HG02642 (cell line): ENCODE measurements around the gene TRDN.
"Not testable (repeated sequence)": the region's sequence is repeated elsewhere in the genome, so short reads cannot be mapped to it uniquely, and the experiment has no call there.

Source experiments
- ATAC-seq: cut with Tn5 transposase; IDR thresholded peaks from one replicate; pipeline ENCODE4 v1.9.1; 2021; ENCODE audit warnings: mild to moderate bottlenecking; ENCODE audit not compliant: unreplicated experiment, poor library complexity

The TRDN gene

DNA sequence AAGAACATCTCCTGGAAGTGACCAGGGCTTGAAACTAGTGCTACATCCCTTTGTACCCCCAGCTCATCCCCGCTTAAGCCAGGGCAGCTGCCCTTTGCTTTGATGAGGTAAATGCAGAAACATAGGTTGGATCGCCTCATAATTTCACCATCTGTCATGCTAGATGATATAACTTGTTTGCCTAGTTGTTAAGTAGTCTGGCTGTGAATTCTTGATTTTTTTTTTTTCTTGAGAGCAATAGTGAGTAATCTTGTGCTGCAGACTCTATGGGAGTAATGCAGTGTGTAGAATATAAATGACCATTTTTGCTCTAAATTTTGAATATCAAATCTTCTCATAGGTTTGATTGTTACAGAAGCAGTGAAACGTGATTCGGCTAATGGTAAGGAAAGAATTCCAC is 4.1 kb downstream of the TRDN start:
- no peak for ATAC-seq

DNA sequence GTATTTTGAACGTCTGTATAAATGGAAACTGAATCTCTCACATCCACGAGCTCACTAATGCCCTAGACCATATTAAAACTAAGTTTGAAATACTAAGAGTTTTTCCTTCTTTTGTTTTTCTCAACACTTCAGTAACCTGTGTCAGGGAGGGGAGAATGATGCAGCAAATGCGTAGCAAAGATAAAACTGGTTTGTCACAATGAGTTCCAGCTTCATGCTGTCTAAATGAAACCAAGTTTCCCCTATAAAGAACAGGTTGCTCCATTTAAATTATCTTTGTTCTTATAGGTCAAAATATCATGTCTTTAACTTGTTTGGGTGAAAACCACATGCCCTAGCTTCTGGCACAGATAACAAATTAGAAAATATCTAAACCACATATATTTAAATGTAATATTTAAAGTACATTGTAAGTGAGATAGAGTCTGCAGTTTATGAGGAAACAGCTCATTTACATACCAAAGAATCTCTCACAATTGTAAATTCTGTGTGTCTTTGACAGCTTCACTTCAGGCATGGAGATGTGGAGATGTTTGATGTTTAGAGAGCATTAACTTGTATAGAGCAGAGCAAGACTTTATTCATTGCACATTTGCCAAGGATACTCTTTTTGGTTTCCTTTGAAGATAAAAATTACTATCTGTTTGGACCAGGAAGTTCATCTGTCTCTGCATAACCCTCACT is 7.3 kb downstream of the TRDN start:
- ATAC-seq = no peak

DNA sequence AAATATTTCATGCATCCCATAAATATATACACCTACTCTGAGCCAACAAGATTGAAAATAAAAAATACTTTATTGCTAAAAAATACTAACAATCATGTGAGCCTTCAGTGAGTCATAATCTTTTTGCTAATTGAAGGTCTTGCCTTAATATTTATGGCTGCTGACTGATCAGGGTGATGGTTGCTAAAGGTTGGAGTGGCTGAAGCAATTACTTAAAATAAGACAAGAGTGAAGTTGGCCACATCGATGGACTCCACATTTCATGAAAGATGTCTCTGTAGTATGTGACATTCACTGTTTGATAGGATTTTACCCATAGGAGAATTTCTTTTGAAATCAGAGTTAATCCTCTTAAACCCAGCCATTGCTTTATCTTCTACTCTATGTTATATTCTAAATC is 11.1 kb downstream of the TRDN start:
- ATAC-seq = no peak

DNA sequence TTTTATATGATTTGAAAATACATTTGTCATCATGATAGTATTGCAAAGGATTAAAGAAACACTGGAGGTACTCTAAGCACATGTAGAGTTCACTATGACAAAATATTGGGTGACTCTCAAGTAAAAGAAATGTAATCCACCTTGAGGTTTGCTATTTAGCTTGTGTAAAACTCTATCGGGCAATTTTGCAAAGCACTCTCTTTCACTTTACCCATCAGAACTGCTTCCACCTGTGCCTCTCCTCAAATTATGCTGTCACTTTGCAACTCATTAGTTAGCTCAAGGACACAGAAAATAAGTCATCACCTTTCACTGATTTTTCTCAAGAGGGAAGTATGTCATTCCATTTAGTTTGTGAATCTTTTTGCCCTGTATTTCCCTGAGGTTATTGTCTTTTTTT is 14.0 kb downstream of the TRDN start:
- no peak for ATAC-seq

DNA sequence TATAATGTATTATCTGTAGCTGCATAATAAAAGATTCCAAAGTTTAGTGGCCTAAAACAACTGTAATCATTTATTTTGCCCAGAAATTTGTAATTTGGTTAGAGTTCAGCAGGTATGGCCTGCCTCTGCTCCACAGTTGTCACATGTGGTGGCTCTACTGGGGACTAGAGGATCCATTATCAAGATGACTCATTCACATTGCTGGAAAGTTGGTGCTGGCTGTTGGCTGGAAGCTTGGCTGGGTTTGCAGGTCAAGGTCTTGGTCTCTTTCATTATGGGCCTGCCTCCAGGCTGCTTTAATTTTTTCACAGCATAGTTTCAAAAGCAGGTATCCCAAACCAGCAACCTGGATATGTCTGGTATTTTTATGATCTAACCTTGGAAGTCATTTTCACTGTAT is 17.6 kb downstream of the TRDN start:
- ATAC-seq = no peak

DNA sequence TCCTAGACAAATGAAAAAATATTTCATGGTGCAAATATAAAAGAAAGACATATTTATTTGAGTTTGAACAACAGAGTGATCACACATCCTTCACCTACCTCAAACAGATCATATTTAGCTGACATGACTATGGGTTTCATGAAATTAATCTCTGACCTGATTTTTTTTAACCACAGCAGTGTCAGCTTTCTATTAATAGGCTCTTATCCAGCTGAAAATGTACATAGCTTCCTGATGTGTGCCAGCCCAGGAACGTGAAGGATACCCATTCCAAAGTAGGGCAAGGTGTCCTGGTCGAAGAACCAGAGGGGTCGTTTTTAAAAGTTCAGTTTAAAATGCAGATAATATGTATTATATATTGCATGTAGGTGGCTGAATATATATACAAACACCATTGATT is 19.8 kb downstream of the TRDN start:
- ATAC-seq = no peak

DNA sequence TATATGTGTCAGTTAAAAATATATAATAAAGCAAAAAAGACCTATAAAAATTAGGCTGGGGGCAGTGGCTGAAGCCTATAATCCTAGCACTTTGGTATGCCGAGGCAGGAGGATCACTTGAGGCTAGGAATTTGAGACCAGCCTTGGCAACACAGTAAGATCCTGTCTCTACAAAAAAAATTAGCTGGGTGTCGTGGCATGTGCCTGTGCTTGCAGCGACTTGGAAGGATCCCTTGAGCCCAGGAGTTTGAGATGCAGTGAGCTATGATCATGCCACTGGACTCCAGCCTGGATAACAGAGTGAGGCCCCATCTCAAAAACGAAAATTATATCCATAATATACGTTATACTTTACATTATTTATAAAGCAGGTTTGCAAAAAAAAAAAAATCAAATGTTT is 20.7 kb downstream of the TRDN start:
- no peak for ATAC-seq

DNA sequence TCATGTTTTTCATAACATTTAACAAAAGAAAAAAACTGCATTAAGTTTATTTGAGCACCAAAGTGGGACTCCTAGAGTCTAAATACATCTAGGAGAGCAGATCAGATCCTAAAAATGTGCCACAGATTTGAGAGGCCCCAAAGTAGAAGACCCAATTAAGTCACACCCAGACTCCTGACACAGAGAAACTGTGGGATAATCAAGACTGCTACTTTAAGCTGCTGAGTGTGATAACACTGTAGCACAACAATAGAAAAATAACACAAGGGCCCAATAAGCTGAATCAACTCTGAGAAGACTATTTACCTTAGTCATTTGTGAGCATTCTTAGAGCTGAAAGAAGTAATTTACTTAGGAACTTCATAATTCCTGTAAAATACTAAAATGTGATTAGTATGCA is 26.0 kb downstream of the TRDN start:
- no peak for ATAC-seq

DNA sequence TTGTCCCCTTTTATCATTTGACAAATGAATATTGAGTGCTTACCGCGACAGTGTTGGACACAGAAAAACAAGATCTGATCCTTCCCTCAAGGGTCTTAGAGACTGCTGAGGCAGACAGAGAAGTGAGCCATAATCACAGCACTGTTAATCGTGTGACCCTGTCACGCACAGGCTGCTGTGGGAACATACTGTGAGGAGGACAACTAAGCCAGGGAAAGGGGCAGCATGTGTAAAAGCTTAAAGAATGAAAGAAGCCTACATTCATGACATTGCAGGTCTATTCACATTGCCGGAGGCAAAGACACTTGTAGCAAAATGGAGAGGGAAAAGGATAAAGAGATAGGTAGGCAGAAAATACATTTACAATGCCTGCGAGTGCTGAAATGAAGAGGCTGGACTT is 32.7 kb downstream of the TRDN start:
- no peak for ATAC-seq

DNA sequence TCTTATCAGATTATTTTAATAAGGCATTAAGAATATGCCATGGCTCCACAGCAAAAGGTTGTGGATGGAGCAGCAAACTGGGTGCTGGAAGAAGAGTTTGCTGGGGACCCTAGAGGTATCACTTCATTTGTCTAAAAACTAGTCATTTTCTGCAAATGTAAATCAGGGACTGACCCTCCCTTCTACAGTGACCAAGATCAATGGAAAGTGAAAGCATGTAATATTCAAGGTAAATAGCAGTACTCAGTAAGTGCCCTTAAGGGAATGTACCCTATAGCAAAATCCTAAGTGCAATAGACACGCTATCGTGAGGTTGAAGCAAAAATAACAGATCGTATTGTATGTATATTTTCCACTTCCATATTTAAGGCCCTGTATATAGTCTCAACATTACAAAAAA is 38.7 kb downstream of the TRDN start:
- ATAC-seq = no peak

DNA sequence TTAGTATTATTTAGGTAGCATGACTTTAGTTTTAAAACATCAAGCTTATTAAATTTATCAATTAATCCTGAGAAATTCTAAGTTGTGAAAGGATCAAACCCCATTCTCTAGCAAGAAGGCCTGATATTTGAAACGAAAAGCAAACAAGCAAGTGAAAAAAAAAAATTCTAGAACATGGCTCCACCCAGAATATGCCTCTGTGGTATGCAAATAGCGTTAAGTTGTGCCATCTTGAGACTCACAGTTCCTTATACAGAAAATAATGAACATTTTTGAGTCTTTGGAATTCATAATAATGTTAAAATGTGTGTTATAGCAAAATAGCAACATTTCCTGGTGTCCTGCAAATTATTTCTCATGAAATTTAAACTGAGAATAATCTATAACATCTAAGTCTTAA is 42.0 kb downstream of the TRDN start:
- ATAC-seq = no peak

DNA sequence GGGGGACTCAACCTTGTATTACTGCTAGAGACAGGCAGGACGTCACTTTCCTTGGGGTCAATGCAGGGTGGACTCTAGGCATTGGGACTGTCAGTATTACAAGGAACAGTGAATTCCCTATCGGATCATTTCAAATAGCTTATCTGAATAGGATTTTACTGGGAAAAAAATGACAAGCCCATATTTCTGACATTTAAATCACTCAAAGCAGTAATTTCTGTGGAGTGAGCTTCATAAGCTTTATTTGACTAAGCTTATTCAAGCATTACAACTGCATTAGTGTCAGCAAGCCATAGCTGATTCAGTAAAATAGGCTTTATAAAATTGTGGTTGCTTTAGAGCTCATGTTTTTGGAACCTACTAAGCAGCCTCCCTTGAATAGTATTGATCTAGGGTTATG is 44.3 kb downstream of the TRDN start:
- no peak for ATAC-seq

DNA sequence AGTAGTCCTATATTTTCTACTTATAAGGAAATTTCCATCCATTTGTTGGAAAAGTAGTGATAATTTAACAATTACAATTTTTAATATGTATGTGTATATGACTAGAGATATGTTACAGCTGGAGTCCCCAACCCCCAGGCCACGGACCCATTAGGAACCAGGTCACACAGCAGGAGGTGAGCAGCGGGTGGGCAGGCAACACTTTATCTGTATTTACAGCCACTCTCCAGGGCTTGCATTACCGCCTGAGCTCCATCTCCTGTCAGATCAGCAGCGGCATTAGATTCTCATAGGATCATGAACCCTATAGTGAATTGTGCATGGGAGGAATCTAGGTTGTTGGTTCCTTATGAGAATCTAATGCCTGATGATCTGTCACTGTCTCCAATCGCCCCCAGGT is 46.8 kb downstream of the TRDN start:
- ATAC-seq = no peak

DNA sequence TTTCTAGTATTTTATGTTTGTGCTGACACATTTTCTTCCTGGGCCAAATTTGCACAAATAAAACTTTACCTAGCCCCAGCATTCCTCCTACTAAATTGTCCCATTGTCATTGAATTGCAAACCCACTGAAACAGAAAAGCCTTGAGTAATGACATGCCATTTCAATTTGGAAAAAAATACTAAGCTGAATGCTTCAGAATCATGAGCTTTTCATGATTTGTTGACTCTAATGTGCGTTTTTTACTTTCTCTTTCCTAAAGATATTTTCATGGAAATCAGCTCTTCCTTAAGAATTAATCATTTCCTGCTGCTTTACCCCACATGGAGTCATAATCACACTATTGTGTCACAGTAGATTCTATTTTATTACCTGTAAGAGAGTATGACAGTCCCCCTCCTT is 47.4 kb downstream of the TRDN start:
- ATAC-seq = no peak

DNA sequence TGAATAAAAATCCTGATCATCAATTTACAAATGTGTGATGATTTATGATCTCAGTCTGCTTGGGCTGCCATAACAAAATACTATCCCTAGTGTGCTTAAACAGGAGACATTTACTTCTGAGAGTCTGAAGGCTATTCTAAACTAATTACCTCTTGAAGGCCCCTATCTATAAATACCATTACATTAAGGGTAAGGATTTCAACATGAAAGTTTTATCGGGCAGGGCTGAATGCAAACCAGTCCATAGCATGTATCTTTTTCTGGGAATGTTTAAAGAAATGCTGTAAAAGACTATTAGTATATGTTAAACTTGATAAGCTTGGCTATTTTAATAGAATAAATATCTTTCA is 48.2 kb downstream of the TRDN start:
- no peak for ATAC-seq

DNA sequence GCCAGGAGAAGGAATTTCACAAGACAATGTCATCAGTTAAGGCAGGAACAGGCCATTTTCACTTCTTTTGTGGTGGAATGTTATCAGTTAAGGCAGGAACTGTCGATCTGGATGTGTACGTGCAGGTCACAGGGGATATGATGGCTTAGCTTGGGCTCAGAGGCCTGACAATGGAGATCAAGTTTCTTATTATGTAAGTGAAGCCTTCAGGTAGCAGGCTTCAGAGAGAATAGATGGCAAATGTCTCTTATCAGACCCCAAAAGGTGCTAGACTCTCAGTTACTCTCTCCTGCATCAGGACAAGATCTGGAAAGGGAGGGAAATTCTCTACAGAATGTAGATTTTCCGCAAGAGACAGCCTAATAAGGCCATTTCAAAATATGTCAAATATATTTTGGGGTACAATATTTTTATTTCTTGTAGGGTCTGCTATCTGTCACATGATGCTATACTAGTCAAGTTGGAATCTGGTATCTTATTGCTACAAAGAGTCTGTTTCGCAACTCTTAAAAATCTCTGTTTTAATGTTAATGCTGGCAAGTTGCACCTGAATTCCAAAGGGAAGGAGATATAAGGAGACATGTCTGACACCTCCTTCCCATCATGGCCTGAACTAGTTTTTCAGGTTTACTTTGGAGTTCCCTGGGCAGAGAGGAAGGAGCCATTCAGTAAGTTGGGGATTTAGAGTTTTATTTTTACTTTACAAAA is 48.8 kb downstream of the TRDN start:
- ATAC-seq = no peak

DNA sequence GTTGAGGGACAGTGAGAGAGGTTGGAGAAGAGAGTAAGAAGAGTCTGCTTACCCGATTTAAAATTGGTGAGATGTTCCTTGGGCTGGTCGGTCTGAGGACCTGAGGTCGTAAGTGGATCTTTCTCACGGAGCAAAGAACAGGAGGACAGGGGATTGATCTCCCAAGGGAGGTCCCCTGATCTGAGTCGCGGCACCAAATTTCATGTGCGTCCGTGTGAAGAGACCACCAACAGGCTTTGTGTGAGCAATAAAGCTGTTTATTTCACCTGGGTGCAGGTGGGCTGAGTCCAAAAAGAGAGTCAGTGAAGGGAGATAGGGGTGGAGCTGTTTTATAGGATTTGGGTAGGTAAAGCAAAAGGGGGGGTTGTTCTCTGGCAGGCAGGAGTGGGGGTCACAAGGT is 49.3 kb downstream of the TRDN start:
- not testable (repeated sequence) for ATAC-seq

DNA sequence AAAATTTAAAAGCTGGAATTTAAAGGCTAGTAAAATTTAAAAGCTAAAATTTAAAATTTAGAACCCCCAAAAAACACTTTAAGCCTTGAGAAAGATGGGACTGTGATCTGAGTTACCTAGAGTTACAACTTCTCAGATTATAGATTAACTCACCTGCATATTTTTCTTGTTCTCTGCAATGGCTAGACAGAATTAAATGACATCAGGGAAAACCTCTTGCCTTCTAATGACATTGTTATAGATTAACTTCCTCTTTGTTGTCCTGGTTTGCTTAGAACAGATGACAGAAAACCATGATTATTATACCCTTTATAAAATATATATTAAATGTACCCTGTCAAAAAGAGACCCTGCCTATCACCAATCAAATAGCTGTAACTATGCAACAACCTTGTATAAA is 56.4 kb downstream of the TRDN start:
- ATAC-seq = no peak

DNA sequence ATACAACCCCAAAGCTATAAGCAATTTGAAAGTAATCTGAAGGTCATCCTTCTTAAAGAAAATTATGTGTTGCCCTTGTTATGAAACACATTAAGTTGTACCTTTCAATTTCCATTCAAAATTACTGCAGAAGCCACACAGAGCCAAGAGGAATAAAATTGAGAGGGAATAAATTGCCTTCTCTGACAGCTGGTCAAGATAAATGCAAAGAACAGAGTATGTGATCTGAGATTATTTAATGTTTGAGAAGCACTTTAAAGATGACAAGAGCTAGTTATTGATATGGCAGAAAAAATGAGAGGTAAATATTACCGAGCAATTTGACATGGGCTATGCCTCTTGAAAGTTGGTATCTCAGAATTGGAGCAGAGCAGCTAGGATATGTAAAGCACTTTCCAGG is 61.6 kb downstream of the TRDN start:
- no peak for ATAC-seq

DNA sequence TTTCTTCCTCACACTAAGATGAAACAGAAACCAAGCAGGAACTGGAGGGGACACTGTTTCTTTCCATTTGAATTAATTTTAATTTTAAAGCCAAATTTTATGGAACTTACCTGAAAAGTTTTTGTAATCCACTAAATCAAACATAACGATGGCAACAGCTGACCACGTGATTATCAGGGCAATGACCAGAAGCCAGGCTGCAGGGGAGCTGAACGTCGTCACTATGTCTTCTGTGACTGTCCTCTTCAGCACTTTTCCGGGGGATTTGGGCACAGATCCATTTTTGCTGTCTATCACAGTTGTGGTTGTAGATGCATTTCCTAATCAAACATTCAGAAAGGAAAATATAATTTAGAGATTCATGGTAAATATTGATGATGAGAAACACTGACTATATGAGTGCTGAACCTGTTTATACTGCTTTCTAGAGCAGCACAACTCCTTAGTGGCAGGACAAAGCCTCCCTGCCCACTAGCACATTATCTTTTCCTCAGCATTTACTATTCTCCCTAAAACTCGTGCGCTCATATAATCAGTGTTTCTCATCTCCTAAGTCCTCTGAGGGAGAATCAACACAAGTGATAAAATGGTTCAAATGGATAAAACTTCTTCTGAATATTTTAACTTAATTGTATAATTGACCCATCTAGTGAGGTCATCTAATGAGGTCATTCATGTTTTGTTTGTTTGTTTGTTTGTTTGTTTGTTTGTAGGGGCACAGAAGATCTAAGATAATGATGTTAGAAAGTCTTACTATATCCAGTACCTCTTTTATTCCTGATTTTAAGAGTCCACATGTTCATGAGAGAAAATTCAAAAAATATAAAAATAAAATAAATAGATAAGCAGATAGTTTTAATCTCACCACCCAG is 65.7 kb downstream of the TRDN start:
- no peak for ATAC-seq

DNA sequence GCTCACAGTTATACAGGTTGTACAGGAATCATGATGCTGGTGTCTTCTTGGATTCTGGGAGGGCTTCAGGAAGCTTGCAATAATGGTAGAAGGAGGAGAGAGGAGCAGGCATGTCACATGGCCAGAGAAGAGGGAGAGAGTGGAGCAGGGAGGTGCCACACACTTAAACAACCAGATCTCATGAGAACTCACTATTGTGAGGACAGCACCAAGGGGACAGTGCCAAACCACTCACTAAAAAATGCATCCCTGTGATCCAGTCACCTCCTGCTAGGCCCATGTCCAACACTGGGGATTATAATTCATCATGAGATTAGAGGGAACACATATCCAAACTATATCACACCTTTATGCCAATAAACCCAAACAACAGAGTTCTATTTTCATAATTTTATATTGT is 67.2 kb downstream of the TRDN start:
- no peak for ATAC-seq

DNA sequence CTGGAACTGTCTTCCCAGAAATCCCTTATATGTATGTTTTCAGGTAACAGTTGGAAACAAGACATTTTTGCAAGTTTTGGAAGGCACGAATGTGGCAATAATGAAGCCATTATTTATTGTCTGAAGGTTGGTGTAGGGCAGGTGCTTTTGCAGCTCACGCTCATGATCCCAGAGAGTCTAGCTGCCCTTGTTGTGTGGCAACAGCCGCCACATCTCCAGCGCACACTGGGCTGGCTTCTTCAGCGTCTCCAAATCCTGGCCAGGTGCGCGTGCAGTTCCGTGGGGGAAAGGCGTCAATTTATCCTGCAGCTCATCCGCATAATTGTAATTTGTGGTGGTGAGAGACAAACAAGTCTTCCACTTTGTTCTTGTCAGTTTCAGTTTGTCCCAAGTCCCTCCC is 71.2 kb downstream of the TRDN start:
- no peak for ATAC-seq
